Fibroblast of the aortic adventitia (primary cell): ENCODE results near the gene TNNT3. TPM values are rescaled to one million over a fixed set of nuclear protein-coding genes. Genes with fewer than 3 reads are reported as not detected.

ENCODE experiments used
- DNase-seq: peaks from one replicate; pipeline ENCODE4 v3.0.0-alpha.2; 2010; ENCODE audit warnings: low read depth
- H3K4me3 ChIP-seq: 2 replicates; pipeline ENCODE4 v1.5.1; 2011; ENCODE audit warnings: low read depth, mild to moderate bottlenecking, control low read depth, low read length, moderate library complexity
- CTCF ChIP-seq: IDR thresholded peaks from 2 replicates; pipeline ENCODE4 v1.5.1; 2011; ENCODE audit warnings: mild to moderate bottlenecking, low read length, control low read depth, inconsistent platforms; ENCODE audit not compliant: insufficient read depth
- total RNA-seq: library from RNA; depleted of rRNA; stranded (reverse); fragments of >200 nt; gene quantifications from 2 replicates; pipeline ENCODE4 v1.2.3, GENCODE V29; 2012; ENCODE audit warnings: low replicate concordance

The TNNT3 gene
- total RNA-seq, 1 donor = 0.81 TPM

GRCh38 chr11:1968454-1969002 lies 49.0 kb downstream of the TNNT3 start:
- TF ChIP-seq CTCF = no peak
- H3K4me3 ChIP-seq = no peak overlapping the region
- DNase-seq = no peak

GRCh38 chr11:1969035-1969434 lies 49.5 kb downstream of the TNNT3 start:
- TF ChIP-seq CTCF = no peak
- DNase-seq = no peak
- H3K4me3 ChIP-seq = no peak overlapping the region

GRCh38 chr11:1969776-1970175 lies 50.3 kb downstream of the TNNT3 start:
- DNase-seq = no peak
- TF ChIP-seq CTCF = no peak
- H3K4me3 ChIP-seq = no peak overlapping the region

GRCh38 chr11:1970956-1971355 lies 51.5 kb downstream of the TNNT3 start:
- DNase-seq = no peak
- no peak overlapping the region for H3K4me3 ChIP-seq
- TF ChIP-seq CTCF = no peak

GRCh38 chr11:1975185-1975584 lies 55.7 kb downstream of the TNNT3 start:
- DNase-seq = no peak
- no peak overlapping the region for H3K4me3 ChIP-seq
- TF ChIP-seq CTCF = no peak

GRCh38 chr11:1978720-1979473 lies 59.4 kb downstream of the TNNT3 start:
- TF ChIP-seq CTCF = no peak
- H3K4me3 ChIP-seq = no peak overlapping the region
- DNase-seq = no peak

GRCh38 chr11:1979607-1980006 lies 60.1 kb downstream of the TNNT3 start:
- no peak for TF ChIP-seq CTCF
- no peak for DNase-seq
- no peak overlapping the region for H3K4me3 ChIP-seq
